NT2/D1 (cell line): Measurements from ENCODE around the gene CEMIP.
A peak's percentile ranks its signal among the peaks of the same experiment; 100 is the strongest.

Source experiments
- DNase-seq: peaks from one replicate; pipeline ENCODE4 v3.0.0-alpha.2; 2011; ENCODE audit warnings: low read depth, low spot score
- H3K27me3 ChIP-seq: 2 replicates; pipeline ENCODE4 v1.6.0; 2011; ENCODE audit warnings: mild to moderate bottlenecking; ENCODE audit not compliant: insufficient read length, insufficient read depth
- H3K36me3 ChIP-seq: 2 replicates; pipeline ENCODE4 v1.6.1; 2011; ENCODE audit warnings: mild to moderate bottlenecking, low read length, mixed read lengths; ENCODE audit not compliant: insufficient read depth, insufficient read length
- H3K4me1 ChIP-seq: 2 replicates; pipeline ENCODE4 v1.5.1; 2011; ENCODE audit not compliant: insufficient read depth, insufficient read length
- H3K4me3 ChIP-seq: 2 replicates; pipeline ENCODE4 v1.5.1; 2011; ENCODE audit warnings: low read depth; ENCODE audit not compliant: insufficient read length
- H3K9ac ChIP-seq: 2 replicates; pipeline ENCODE4 v1.6.0; 2011; ENCODE audit warnings: low read depth; ENCODE audit not compliant: insufficient read length
- H3K9me3 ChIP-seq: 2 replicates; pipeline ENCODE4 v1.5.1; 2011; ENCODE audit warnings: mild to moderate bottlenecking, low read length; ENCODE audit not compliant: insufficient read depth
- SUZ12 ChIP-seq: IDR thresholded peaks from 2 replicates; pipeline ENCODE4 v1.6.1; 2011; ENCODE audit not compliant: insufficient read length, insufficient read depth; ENCODE audit errors: extremely low read depth
- YY1 ChIP-seq: IDR thresholded peaks from 2 replicates; pipeline ENCODE4 v1.6.1; 2011; ENCODE audit not compliant: insufficient read length, insufficient read depth
- ZNF274 ChIP-seq: IDR thresholded peaks from 2 replicates; pipeline ENCODE4 v1.6.1; 2011; ENCODE audit warnings: mild to moderate bottlenecking, low read depth, low read length

The CEMIP gene

DNA sequence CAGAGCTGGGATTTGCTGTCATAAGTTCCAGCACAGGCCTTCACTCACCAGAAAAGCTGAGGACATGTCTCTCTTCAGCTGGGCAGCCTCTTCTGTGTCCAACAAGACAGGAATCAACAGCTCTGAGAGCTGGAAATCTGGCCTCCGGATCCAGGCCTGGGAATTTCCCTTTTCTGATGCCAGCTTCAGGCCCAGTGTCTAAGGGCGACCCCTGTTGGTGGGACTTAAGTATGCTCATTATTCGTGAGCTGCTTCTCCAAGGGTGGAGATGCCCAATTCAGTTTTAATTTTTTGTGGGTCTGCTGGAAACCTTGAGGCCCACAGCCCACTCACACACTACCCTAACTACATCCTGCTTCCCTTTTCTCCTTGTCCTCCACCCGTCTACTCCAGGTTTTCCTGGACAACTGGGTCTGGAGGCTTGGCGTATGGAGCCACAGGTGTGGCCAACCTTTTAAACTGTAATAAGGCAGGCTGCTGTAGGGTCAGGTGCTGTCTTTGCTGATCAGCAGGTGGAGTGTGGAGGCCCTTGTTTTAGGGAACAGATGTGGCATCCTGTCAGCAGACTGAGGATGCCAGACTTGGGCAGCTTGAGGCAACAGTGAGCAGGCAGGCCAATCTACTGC lies 2.6 kb upstream of the CEMIP start:
- TF ChIP-seq YY1 (no peak), SUZ12 (no peak), ZNF274 (no peak)
- H3K36me3 ChIP-seq, result no peaks in the 10 kb centered on the region
- no peak overlapping the region for H3K4me3 ChIP-seq
- peaks cover 34% of the 10 kb centered on the region for H3K27me3 ChIP-seq
- peaks cover 5% of the 10 kb centered on the region for H3K4me1 ChIP-seq
- H3K9ac ChIP-seq, result no peak overlapping the region
- H3K9me3 ChIP-seq, result no peaks in the 10 kb centered on the region
- peak; percentile 64 for DNase-seq

DNA sequence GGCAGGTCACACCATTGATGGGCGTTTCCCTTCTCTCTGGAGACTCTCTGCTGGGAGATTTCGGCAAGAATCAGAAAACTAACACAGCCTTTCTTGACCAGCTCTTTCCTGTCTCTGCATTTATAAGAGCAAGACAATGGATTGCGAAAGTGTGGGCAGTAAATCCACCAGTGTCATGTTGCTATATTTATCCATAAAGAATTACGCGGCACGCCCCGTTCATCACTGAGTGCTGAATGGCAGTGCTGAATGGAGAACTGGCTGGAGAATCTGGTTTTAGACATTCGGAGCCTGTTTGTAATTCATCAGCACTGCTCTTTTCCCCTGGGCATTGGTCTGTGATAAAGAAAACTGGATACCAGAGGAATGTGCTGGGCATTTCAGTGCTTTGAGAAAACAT lies 2.0 kb upstream of the CEMIP start:
- H3K9ac ChIP-seq, result no peak overlapping the region
- no peak overlapping the region for H3K4me3 ChIP-seq
- H3K27me3 ChIP-seq, result peaks cover 39% of the 10 kb centered on the region
- TF ChIP-seq YY1 (no peak), SUZ12 (no peak), ZNF274 (no peak)
- DNase-seq, result no peak
- H3K9me3 ChIP-seq, result no peaks in the 10 kb centered on the region
- peaks cover 5% of the 10 kb centered on the region for H3K4me1 ChIP-seq
- no peaks in the 10 kb centered on the region for H3K36me3 ChIP-seq

DNA sequence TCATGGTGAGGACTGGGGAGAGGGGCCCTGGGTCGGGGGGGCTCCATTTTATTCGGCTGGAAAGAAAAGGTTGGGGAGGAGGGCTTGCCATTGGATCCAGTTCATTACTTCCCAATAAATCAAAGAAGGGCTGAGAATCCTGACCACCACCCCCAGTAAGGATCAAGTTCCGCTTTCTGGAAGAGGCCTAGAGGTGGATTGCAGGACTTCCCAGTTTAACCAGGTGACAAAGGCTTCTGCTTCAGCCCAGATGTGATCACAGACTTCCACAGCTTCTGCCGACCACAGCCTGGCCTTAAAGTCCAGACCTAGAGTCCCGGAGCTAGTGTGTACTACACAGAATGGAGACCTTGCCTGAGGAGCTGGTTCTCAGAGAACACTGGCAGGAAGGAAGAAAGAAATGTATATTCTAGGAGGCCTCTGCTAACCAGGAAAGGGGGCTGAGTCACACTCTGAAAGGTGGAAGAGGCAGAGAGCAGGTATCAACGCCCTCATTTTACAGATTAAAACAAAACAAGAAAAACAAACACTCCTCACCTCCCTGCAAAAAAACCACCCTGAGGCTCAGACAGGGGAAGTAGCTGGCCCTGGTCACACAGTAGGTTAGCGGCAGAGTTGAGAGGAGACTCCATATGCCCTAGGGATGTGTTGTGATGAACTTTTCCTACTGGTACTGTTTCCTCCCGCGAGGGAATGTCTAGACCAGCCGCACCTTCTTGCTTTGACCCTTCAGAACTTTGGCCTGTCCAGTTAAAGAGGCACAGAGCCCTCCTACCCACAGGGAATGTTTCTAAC lies 1.1 kb upstream of the CEMIP start:
- H3K36me3 ChIP-seq, result no peaks in the 10 kb centered on the region
- TF ChIP-seq SUZ12 (no peak), ZNF274 (no peak), YY1 (no peak)
- no peak overlapping the region for H3K9ac ChIP-seq
- DNase-seq, result no peak
- no peak overlapping the region for H3K4me3 ChIP-seq
- peaks cover 47% of the 10 kb centered on the region for H3K27me3 ChIP-seq
- peaks cover 5% of the 10 kb centered on the region for H3K4me1 ChIP-seq
- H3K9me3 ChIP-seq, result no peaks in the 10 kb centered on the region

DNA sequence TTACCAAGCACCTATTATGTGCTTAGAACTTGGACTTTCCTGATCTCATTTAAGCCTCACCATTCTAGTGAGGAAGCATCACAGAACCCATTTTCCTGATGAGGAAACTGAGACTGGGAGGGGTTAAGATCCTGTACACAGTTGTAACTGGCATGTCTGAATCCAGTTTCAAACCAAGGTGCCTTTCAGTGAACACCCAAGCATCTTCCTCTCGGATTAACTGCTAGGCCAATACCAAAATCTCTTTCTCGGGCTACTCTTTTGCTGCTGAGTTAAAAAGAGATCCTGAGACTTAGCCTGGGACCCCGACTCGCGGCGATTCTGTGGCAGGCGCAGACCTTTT lies 578 bp upstream of the CEMIP start:
- TF ChIP-seq SUZ12 (no peak), YY1 (no peak), ZNF274 (no peak)
- Histone ChIP-seq H3K36me3 (no peaks in the 10 kb centered on the region), H3K9me3 (no peaks in the 10 kb centered on the region), H3K4me3 (peak overlapping the region; percentile 8), H3K9ac (no peak overlapping the region), H3K27me3 (peaks cover 47% of the 10 kb centered on the region), H3K4me1 (peaks cover 5% of the 10 kb centered on the region)
- no peak for DNase-seq

DNA sequence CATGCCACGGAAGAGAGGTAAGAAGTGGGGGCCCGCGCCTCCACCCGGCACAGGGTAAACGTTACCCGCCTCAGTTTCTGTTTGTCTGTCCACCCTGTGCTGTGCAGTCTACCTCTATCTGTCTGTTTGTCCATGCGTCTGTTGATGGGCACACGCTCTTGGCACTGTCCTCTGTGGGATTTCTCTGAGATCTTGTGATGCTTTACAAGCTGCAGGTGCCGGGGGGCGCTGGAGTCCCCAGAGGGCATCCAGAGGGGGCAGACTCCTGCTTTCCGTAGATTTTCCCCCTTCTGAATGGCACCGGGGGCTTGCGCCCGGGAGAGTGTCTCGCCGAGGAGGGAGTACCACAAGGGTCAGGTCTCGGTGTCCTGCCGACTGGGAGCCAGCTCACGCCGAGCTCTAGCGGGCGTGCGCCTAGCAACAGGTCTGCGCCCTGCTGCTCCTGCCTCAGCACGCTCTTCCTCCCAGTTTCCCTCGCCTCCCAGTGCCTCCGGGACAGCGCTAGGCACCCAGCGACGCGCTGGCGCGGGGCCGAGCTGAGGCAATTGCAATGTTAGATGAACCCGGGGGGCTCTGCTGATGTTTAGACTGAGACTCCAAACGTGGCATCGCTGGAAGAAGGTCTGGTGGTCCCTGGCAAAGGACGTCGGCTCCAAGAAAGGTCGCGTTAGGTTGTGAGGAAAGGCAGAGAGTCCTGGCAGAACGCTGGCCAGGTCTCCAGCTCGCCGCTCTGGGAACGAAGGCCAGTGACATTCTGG lies 667 bp downstream of the CEMIP start:
- no peaks in the 10 kb centered on the region for H3K36me3 ChIP-seq
- H3K4me1 ChIP-seq, result peaks cover 5% of the 10 kb centered on the region
- DNase-seq, result no peak
- TF ChIP-seq ZNF274 (no peak), SUZ12 (peak; percentile 26), YY1 (no peak)
- peaks cover 47% of the 10 kb centered on the region for H3K27me3 ChIP-seq
- H3K9me3 ChIP-seq, result no peaks in the 10 kb centered on the region
- H3K9ac ChIP-seq, result peak overlapping the region; percentile 65
- H3K4me3 ChIP-seq, result peak overlapping the region; percentile 43

DNA sequence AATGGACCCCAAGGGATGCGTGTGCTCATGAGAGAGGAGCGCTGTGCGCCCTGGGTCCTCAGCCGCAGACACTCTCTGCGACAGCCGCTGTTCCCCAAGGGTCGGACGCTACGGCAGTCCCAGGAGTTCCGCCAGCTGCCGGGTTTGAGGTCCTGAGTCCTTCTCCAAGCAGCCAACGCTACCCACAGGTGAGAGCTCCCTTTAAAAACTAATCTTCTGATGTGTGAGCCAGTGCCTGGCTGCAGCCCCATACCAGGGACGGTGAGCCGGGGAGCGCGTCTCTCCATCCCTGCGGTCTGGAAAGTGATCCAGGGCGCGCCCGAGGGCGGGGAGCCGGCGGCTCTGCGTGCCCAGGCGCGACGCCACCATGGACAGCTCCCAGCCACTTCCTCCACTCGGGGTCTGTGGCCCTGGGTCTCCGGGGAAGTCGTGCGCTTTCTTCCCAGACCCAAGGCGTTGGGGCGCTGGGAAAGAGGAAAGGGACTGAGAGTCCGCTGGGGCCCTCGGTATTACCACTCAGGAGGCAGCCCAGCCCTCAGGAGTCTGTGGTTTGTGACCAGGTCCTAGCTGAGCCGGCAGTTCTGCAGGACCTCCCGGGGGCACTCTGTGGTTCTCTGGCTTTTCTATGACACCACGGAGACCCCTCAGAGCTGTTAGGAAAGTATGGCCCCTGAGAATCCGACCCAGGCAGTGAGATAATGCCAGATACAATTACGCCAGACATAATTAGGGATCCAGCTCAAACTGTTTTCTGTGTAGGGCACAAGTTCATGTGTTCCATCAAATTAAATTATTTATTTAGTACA lies 1.4 kb downstream of the CEMIP start:
- peak overlapping the region; percentile 43 for H3K4me3 ChIP-seq

More for the DNA sequence above, 1.4 kb downstream of the CEMIP start:
- no peaks in the 10 kb centered on the region for H3K36me3 ChIP-seq
- DNase-seq, result peak; percentile 63
- H3K9me3 ChIP-seq, result no peaks in the 10 kb centered on the region
- TF ChIP-seq SUZ12 (no peak), YY1 (no peak), ZNF274 (no peak)
- H3K9ac ChIP-seq, result peak overlapping the region; percentile 54
- peaks cover 5% of the 10 kb centered on the region for H3K4me1 ChIP-seq
- H3K27me3 ChIP-seq, result peaks cover 47% of the 10 kb centered on the region
